HG03025 (cell line): ENCODE data around the gene SYCE3.
"Not testable (repeated sequence)": the region's sequence is repeated elsewhere in the genome, so short reads cannot be mapped to it uniquely, and the experiment has no call there.

Source experiments
- ATAC-seq: cut with Tn5 transposase; IDR thresholded peaks from one replicate; pipeline ENCODE4 v1.9.1; 2021; ENCODE audit warnings: mild to moderate bottlenecking, moderate library complexity; ENCODE audit not compliant: unreplicated experiment, low FRiP score

Gene SYCE3

GRCh38 chr22:50562523-50563412 lies at the start of gene SYCE3:
SYCE3 (minus strand) TSS chr22:50562919; CDS start chr22:50556405, 6,514 bp downstream.
- peak; percentile 91 for ATAC-seq

- ATAC-seq, result no peak
Observed at GRCh38 chr22:50612168-50612527, 49.4 kb upstream of the SYCE3 start.

GRCh38 chr22:50611341-50612060 lies 48.8 kb upstream of the SYCE3 start:
- no peak for ATAC-seq

GRCh38 chr22:50610581-50610980 lies 47.9 kb upstream of the SYCE3 start:
- ATAC-seq, result no peak

GRCh38 chr22:50610041-50610451 lies 47.3 kb upstream of the SYCE3 start:
- no peak for ATAC-seq

- ATAC-seq, result no peak
Observed at GRCh38 chr22:50609599-50609998, 46.9 kb upstream of the SYCE3 start.

GRCh38 chr22:50608996-50609395 lies 46.3 kb upstream of the SYCE3 start:
- ATAC-seq, result no peak

- not testable (repeated sequence) for ATAC-seq
Observed at GRCh38 chr22:50608058-50608840, 45.5 kb upstream of the SYCE3 start.

GRCh38 chr22:50607659-50608020 lies 44.9 kb upstream of the SYCE3 start:
- ATAC-seq, result no peak

GRCh38 chr22:50606946-50607658 lies 44.4 kb upstream of the SYCE3 start:
- ATAC-seq, result no peak

- ATAC-seq, result no peak
Observed at GRCh38 chr22:50606165-50606945, 43.6 kb upstream of the SYCE3 start.

- no peak for ATAC-seq
Observed at GRCh38 chr22:50605613-50606074, 42.9 kb upstream of the SYCE3 start.

- no peak for ATAC-seq
Observed at GRCh38 chr22:50605002-50605612, 42.4 kb upstream of the SYCE3 start.

GRCh38 chr22:50604256-50605001 lies 41.7 kb upstream of the SYCE3 start:
- no peak for ATAC-seq

GRCh38 chr22:50603511-50604255 lies 41.0 kb upstream of the SYCE3 start:
- ATAC-seq, result no peak

- no peak for ATAC-seq
Observed at GRCh38 chr22:50602338-50602700, 39.6 kb upstream of the SYCE3 start.

- no peak for ATAC-seq
Observed at GRCh38 chr22:50601669-50602337, 39.1 kb upstream of the SYCE3 start.
